Astrocyte (in vitro differentiated cells and primary cell): ENCODE measurements around the gene PTPN1.

Source experiments
- EZH2 ChIP-seq: IDR thresholded peaks from 2 replicates; pipeline ENCODE4 v1.6.1; 2012; ENCODE audit warnings: mild to moderate bottlenecking, low read length, inconsistent platforms; ENCODE audit not compliant: insufficient read depth
- TF ChIP-seq, protein P1 (sequence below): IDR thresholded peaks from 2 replicates; pipeline ENCODE4 v1.5.1; 2011; ENCODE audit warnings: low read depth, mild to moderate bottlenecking, inconsistent platforms, low read length, moderate library complexity; ENCODE audit not compliant: insufficient read depth

DNA sequence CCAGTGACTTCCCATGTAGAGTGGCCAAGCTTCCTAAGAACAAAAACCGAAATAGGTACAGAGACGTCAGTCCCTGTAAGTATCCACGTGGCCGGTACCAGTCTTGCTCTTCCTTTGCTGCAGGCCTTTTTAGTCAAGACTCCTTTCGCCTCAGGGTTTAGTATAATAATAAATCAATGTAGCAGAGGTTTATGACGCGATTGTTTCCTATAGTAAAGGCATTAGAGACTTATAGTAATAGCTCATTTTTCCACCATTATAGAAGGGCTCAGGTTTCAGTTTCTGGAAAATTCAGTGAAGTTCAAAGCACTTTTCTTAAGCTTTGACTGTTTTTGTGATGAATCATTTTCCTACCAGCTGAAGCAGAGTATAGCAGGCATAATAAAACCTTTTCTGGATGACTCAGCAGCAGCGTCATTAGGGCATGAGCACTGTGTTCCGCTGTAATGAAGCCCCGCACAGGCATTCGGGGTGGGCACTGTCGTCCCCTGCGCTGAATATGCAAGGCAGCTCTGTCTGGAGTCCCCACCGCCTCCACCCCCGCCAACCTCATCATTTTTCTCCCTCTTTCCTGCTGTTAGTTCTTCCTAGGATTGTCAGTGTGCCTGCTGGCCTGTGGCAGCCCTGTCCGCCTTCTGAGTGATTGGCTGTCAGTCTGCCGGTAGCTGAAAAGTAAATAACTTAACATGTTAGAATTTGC lies 51.3 kb downstream of the PTPN1 start:
- TF ChIP-seq, protein P1, sequence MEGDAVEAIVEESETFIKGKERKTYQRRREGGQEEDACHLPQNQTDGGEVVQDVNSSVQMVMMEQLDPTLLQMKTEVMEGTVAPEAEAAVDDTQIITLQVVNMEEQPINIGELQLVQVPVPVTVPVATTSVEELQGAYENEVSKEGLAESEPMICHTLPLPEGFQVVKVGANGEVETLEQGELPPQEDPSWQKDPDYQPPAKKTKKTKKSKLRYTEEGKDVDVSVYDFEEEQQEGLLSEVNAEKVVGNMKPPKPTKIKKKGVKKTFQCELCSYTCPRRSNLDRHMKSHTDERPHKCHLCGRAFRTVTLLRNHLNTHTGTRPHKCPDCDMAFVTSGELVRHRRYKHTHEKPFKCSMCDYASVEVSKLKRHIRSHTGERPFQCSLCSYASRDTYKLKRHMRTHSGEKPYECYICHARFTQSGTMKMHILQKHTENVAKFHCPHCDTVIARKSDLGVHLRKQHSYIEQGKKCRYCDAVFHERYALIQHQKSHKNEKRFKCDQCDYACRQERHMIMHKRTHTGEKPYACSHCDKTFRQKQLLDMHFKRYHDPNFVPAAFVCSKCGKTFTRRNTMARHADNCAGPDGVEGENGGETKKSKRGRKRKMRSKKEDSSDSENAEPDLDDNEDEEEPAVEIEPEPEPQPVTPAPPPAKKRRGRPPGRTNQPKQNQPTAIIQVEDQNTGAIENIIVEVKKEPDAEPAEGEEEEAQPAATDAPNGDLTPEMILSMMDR, result no peak
- no peak for TF ChIP-seq EZH2
